ENCODE measurements around the gene TM4SF18.

TM4SF18 gene

DNA sequence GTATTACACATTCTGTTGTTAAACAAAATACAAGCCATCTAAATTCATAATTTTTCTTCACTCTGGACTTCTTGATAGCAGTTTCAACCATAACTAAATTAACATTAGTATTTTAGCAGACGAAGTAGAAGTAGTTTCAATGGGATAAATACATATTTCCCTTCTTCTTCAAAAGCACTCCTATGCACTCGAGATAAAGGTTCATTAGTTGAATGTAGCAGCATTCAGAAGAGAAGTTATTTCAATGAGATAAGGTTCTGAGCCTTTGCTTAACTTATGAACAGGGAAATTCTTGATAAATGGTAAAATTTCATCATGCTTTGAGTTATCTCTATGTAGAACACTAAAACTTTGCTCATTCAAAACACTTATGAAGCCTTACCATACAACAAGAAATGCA lies 11.8 kb downstream of the TM4SF18 start:
- no peak overlapping the region for H3K9ac ChIP-seq (ENCODE audit: low read depth, low read length)
- H3K4me1 ChIP-seq (ENCODE audit: control insufficient read depth, insufficient read depth, low read length) = no peaks in the 10 kb centered on the region
- H3K36me3 ChIP-seq (ENCODE audit: control insufficient read depth, insufficient read depth, low read length) = no peaks in the 10 kb centered on the region
- H3K9me3 ChIP-seq (ENCODE audit: control insufficient read depth, insufficient read depth, low read length) = no peaks in the 10 kb centered on the region
- no peak overlapping the region for H3K27ac ChIP-seq (ENCODE audit: low read depth, low read length)
- no peak overlapping the region for H3K4me3 ChIP-seq (ENCODE audit: low read depth, low read length)
- H3K27me3 ChIP-seq (ENCODE audit: control insufficient read depth, insufficient read depth, low read length) = no peaks in the 10 kb centered on the region

DNA sequence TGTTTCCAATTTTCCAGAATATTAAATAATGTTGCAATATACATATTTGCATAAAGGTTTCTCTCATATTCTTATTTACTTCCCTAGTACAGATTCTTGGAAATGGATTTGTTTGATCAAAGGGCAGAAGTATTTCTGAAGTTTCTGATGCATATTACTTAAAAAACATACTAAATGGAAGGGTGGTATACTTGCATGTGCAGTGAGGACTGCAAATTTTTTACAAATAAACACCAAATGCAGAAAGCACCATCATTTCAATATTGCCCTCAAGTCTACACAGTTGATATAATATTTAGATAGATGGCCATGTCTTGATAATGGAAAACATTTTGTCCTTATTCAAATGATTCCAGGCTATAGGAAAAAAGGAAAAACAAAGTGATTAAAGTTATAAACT lies 12.3 kb downstream of the TM4SF18 start:
- no peak overlapping the region for H3K4me3 ChIP-seq (ENCODE audit: low read depth, low read length)
- H3K9ac ChIP-seq (ENCODE audit: low read depth, low read length) = no peak overlapping the region
- H3K9me3 ChIP-seq (ENCODE audit: control insufficient read depth, insufficient read depth, low read length) = no peaks in the 10 kb centered on the region
- no peak overlapping the region for H3K27ac ChIP-seq (ENCODE audit: low read depth, low read length)
- H3K27me3 ChIP-seq (ENCODE audit: control insufficient read depth, insufficient read depth, low read length) = no peaks in the 10 kb centered on the region
- no peaks in the 10 kb centered on the region for H3K36me3 ChIP-seq (ENCODE audit: control insufficient read depth, insufficient read depth, low read length)
- no peaks in the 10 kb centered on the region for H3K4me1 ChIP-seq (ENCODE audit: control insufficient read depth, insufficient read depth, low read length)

DNA sequence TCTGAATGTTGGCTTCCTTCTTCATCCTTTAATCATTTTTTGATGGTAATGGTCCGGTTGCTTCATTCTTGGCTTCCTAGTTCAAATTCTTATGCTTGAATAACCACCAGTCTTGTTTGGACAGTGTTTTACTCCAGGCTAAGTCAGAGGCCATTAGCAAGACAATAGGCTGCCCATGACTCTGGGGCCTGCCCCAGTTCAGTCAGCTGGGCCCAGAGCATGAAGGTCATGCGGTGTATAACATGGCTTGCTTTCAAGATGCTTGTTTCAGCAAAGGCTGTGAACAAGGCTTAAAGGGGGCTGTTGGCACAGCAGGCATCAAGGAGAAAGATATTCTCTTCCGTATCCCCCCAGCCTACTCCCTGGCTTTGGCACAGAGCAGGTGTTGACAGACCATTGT lies 13.7 kb downstream of the TM4SF18 start:
- Histone ChIP-seq H3K27me3 (ENCODE audit: control insufficient read depth, insufficient read depth, low read length) (no peaks in the 10 kb centered on the region), H3K27ac (ENCODE audit: low read depth, low read length) (no peak overlapping the region), H3K9ac (ENCODE audit: low read depth, low read length) (no peak overlapping the region), H3K4me3 (ENCODE audit: low read depth, low read length) (no peak overlapping the region), H3K9me3 (ENCODE audit: control insufficient read depth, insufficient read depth, low read length) (no peaks in the 10 kb centered on the region), H3K36me3 (ENCODE audit: control insufficient read depth, insufficient read depth, low read length) (no peaks in the 10 kb centered on the region), H3K4me1 (ENCODE audit: control insufficient read depth, insufficient read depth, low read length) (peaks cover 4% of the 10 kb centered on the region; the same call in 1 of the 2 replicates)

DNA sequence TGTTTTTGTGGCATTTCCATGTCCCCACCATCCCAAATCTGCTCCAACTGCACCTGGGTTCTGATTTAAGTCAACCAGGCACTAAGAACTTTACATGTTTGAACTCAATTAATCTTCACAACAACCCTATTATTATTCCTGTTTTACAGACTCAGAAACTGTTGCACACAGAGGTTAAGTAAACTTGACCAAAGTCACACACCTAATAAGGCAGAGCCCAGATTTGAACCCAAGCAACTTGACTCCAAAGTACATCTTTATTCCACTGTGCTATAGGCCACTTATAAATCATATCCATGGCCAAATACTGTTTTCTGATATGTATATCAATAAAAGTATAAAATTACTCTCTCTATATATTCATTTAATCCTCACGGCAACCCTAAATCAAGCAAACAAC lies 16.4 kb downstream of the TM4SF18 start:
- Histone ChIP-seq H3K27ac (ENCODE audit: low read depth, low read length) (no peak overlapping the region), H3K36me3 (ENCODE audit: control insufficient read depth, insufficient read depth, low read length) (no peaks in the 10 kb centered on the region), H3K4me1 (ENCODE audit: control insufficient read depth, insufficient read depth, low read length) (peaks cover 4% of the 10 kb centered on the region; the same call in 1 of the 2 replicates)

DNA sequence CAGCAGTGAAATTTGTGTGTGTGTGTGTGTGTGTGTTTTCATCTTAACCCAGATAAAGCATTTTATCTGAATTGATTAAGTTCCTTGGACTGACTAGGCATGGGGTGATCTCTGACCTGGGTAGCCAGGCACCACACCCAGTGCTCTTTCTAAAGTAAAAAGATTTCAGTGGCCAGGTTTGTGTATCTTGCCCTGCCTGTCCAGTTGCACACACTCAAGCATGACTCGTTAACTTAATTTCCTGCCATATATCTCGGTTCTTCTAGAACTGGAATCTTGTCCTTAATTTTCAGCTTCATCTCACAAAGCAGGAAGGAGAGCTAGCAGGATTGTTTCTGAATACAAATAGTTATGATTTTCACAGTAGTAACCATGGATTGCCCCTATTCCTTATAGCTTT lies 17.0 kb downstream of the TM4SF18 start:
- Histone ChIP-seq H3K27me3 (ENCODE audit: control insufficient read depth, insufficient read depth, low read length) (no peaks in the 10 kb centered on the region), H3K9me3 (ENCODE audit: control insufficient read depth, insufficient read depth, low read length) (no peaks in the 10 kb centered on the region), H3K4me1 (ENCODE audit: control insufficient read depth, insufficient read depth, low read length) (peaks cover 4% of the 10 kb centered on the region; the same call in 1 of the 2 replicates), H3K4me3 (ENCODE audit: low read depth, low read length) (no peak overlapping the region), H3K9ac (ENCODE audit: low read depth, low read length) (no peak overlapping the region), H3K36me3 (ENCODE audit: control insufficient read depth, insufficient read depth, low read length) (no peaks in the 10 kb centered on the region), H3K27ac (ENCODE audit: low read depth, low read length) (no peak overlapping the region)

More for the DNA sequence above, 16.4 kb downstream of the TM4SF18 start:
- H3K4me3 ChIP-seq (ENCODE audit: low read depth, low read length) = no peak overlapping the region
- H3K27me3 ChIP-seq (ENCODE audit: control insufficient read depth, insufficient read depth, low read length) = no peaks in the 10 kb centered on the region
- H3K9me3 ChIP-seq (ENCODE audit: control insufficient read depth, insufficient read depth, low read length) = no peaks in the 10 kb centered on the region
- no peak overlapping the region for H3K9ac ChIP-seq (ENCODE audit: low read depth, low read length)

DNA sequence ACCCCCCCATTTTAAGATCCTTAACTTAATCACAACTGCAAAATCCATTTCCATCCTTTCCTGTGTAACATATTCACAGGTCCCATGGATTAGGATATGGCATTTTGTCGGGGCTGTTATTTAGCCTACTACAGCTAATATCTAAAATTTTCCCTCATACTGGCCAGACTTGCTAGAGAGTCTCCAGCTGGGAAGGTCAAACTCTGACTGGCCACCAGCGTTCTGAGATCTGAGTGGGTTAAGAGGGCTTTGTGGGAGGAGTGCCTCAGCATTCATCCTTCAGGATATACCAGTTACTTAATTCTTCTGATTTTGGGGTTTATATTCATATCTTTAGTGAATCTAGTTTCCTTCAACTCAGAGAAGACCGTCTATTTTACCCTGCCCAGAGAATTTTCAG lies 17.7 kb downstream of the TM4SF18 start:
- H3K9ac ChIP-seq (ENCODE audit: low read depth, low read length) = no peak overlapping the region
- H3K27me3 ChIP-seq (ENCODE audit: control insufficient read depth, insufficient read depth, low read length) = no peaks in the 10 kb centered on the region
- no peak overlapping the region for H3K4me3 ChIP-seq (ENCODE audit: low read depth, low read length)
- H3K27ac ChIP-seq (ENCODE audit: low read depth, low read length) = no peak overlapping the region
- H3K9me3 ChIP-seq (ENCODE audit: control insufficient read depth, insufficient read depth, low read length) = no peaks in the 10 kb centered on the region
- H3K36me3 ChIP-seq (ENCODE audit: control insufficient read depth, insufficient read depth, low read length) = no peaks in the 10 kb centered on the region
- H3K4me1 ChIP-seq (ENCODE audit: control insufficient read depth, insufficient read depth, low read length) = peaks cover 4% of the 10 kb centered on the region; the same call in 1 of the 2 replicates

DNA sequence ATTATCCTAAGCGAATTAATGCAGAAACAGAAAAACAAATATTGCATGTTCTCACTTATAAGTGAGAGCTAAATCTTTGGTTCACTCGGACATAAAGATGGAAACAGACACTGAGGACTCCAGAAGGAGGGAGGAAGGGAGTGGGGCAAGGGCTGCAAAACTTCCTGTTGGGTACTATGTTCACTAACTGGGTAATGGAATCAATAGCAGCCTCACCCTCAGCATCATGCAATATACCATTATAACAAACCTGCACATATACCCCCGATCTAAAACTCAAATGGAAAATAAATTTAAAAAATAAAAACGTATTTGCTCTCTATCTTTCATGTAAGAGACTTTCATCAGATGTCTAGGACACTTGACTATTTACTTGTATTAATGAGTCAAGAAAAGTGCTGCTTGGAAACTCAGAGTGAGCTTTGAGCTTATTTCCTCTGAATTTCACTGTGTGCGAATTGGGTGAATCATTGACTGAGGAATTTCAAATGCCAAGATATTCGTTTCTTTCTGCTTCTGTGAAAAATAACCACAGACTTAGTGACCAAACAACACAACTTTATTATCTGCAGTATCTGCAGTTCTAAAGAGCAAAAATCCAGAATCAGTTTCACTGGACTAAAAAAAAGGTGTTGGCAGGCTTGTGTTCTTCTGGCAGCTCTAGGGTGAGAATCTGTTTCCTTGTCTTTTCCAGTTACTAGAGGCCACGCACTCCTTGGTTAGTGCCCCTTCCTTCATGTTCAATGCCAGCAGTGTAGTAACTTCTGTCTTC lies 18.4 kb downstream of the TM4SF18 start:
- Histone ChIP-seq H3K4me3 (ENCODE audit: low read depth, low read length) (no peak overlapping the region), H3K9ac (ENCODE audit: low read depth, low read length) (no peak overlapping the region), H3K27ac (ENCODE audit: low read depth, low read length) (no peak overlapping the region)

DNA sequence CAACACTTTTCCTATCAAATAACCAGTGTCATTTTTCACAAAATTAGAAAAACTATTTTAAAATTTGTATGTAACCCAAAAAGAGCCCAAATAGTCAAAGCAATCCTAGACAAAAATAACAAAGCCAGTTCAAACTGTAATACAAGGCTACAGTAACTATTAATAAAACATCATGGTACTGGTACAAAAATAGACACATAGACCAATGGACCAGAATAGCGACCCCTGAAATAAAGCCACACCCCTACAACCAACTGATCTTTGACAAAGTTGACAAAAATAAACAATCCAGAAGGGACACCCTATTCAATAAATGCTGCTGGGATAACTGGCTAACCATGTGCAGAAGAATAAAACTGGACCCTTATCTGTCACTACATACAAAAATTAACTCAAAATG lies 19.9 kb downstream of the TM4SF18 start:
- Histone ChIP-seq H3K27me3 (ENCODE audit: control insufficient read depth, insufficient read depth, low read length) (no peaks in the 10 kb centered on the region), H3K4me1 (ENCODE audit: control insufficient read depth, insufficient read depth, low read length) (peaks cover 4% of the 10 kb centered on the region; the same call in 1 of the 2 replicates), H3K27ac (ENCODE audit: low read depth, low read length) (no peak overlapping the region), H3K9ac (ENCODE audit: low read depth, low read length) (no peak overlapping the region), H3K36me3 (ENCODE audit: control insufficient read depth, insufficient read depth, low read length) (no peaks in the 10 kb centered on the region), H3K9me3 (ENCODE audit: control insufficient read depth, insufficient read depth, low read length) (no peaks in the 10 kb centered on the region), H3K4me3 (ENCODE audit: low read depth, low read length) (no peak overlapping the region)

More for the DNA sequence above, 18.4 kb downstream of the TM4SF18 start:
- Histone ChIP-seq H3K9me3 (ENCODE audit: control insufficient read depth, insufficient read depth, low read length) (no peaks in the 10 kb centered on the region), H3K4me1 (ENCODE audit: control insufficient read depth, insufficient read depth, low read length) (peaks cover 4% of the 10 kb centered on the region; the same call in 1 of the 2 replicates), H3K27me3 (ENCODE audit: control insufficient read depth, insufficient read depth, low read length) (no peaks in the 10 kb centered on the region), H3K36me3 (ENCODE audit: control insufficient read depth, insufficient read depth, low read length) (no peaks in the 10 kb centered on the region)

DNA sequence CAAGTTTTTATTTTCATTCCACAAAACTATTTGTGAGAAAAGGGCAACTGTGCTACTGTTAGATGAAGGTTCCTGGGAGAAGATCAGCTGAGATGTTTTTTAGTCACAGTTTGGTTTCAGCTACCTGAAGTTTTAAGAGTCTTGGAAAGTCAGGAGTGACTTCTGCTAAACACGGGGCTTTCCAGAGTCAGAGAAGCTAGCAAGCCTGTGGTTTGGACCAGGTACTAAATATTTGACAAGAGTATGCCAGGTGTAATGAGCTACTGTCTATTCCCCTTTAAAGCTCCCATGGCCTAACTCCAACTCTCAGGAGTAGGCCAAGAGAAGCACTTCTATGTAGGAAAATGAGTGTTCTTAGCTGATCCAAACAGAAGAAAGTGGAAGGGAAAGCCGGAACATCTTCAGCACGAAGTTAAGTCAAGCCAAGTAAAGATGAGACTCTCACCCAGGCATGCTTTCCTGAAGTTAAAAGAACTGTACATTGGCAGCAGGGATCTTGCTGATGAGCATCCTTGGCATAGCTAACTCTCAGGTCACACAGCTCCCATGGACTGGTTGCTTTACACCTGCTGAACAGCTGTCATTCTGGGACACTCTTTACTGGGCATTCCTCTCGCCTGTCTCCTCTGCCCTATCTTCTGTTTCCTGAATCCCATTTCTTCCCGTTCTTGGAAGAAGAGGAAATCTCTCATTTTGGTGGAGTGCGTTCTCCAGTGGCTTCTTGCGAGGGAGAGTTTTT lies 22.5 kb downstream of the TM4SF18 start:
- no peaks in the 10 kb centered on the region for H3K36me3 ChIP-seq (ENCODE audit: control insufficient read depth, insufficient read depth, low read length)
- no peaks in the 10 kb centered on the region for H3K9me3 ChIP-seq (ENCODE audit: control insufficient read depth, insufficient read depth, low read length)
- peaks cover 4% of the 10 kb centered on the region; the same call in 1 of the 2 replicates for H3K4me1 ChIP-seq (ENCODE audit: control insufficient read depth, insufficient read depth, low read length)
- peak overlapping the region; percentile 47 for H3K27ac ChIP-seq (ENCODE audit: low read depth, low read length)
- H3K27me3 ChIP-seq (ENCODE audit: control insufficient read depth, insufficient read depth, low read length) = no peaks in the 10 kb centered on the region
- no peak overlapping the region for H3K9ac ChIP-seq (ENCODE audit: low read depth, low read length)
- H3K4me3 ChIP-seq (ENCODE audit: low read depth, low read length) = no peak overlapping the region

DNA sequence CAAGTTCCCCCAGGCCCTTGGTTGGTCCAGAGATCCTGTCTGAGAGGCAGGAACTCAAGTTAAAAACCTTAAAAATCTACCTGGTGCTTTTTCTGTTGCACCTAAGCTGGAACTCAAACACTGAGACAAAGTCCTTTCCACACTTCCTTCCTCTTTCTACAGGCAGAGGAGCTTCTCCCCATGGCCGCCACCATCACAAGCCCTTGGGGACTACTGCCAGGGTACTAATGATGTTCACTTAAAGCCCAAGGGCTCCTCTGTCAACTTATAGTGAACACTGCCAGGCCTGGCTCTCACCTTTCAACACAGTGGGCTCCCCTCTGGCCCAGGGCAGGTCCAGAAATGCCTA lies 26.0 kb downstream of the TM4SF18 start:
- H3K27me3 ChIP-seq (ENCODE audit: control insufficient read depth, insufficient read depth, low read length) = no peaks in the 10 kb centered on the region
- H3K9me3 ChIP-seq (ENCODE audit: control insufficient read depth, insufficient read depth, low read length) = no peaks in the 10 kb centered on the region
- H3K9ac ChIP-seq (ENCODE audit: low read depth, low read length) = no peak overlapping the region
- H3K36me3 ChIP-seq (ENCODE audit: control insufficient read depth, insufficient read depth, low read length) = no peaks in the 10 kb centered on the region
- no peak overlapping the region for H3K27ac ChIP-seq (ENCODE audit: low read depth, low read length)
- H3K4me1 ChIP-seq (ENCODE audit: control insufficient read depth, insufficient read depth, low read length) = no peaks in the 10 kb centered on the region
- H3K4me3 ChIP-seq (ENCODE audit: low read depth, low read length) = no peak overlapping the region

DNA sequence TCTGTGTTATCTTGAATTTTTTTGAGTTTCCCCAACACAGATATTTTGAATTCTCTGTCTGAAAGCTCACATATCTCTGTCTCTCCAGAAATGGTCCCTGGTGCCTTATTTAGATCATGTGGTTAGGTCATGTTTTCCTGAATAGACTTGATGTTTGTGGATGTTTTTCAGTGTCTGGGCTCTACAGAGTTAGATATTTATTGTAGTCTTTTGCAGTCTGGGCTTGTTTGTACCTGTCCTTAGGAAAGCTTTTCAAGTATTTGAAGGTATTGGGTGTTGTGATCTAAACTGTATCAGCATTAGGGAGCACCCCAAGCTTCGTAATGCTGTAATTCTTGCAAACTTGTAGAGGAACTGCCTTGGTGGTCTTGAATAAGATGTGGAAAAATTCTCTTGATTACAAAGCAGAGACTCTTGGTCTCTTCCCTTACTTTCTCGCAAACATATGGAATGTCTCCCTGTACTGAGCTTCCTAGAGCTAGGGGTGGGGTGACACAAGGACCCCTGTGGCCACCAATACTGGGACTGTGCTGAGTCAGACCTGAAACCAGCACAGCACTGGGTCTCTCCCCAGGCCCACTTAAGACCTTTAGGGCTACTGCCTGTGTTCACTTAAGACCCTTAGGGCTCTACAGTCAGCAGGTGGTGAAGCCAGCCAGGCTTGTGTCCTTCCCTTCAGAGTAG lies 26.5 kb downstream of the TM4SF18 start:
- Histone ChIP-seq H3K4me1 (ENCODE audit: control insufficient read depth, insufficient read depth, low read length) (no peaks in the 10 kb centered on the region), H3K27ac (ENCODE audit: low read depth, low read length) (no peak overlapping the region)

More for the DNA sequence above, 26.5 kb downstream of the TM4SF18 start:
- Histone ChIP-seq H3K27me3 (ENCODE audit: control insufficient read depth, insufficient read depth, low read length) (no peaks in the 10 kb centered on the region), H3K9me3 (ENCODE audit: control insufficient read depth, insufficient read depth, low read length) (no peaks in the 10 kb centered on the region), H3K36me3 (ENCODE audit: control insufficient read depth, insufficient read depth, low read length) (no peaks in the 10 kb centered on the region), H3K4me3 (ENCODE audit: low read depth, low read length) (no peak overlapping the region), H3K9ac (ENCODE audit: low read depth, low read length) (no peak overlapping the region)
